Lung (tissue), 16 donors: ENCODE data around the gene PRRG1. TPM values are rescaled to one million over a fixed set of nuclear protein-coding genes. Genes with fewer than 3 reads are reported as not detected.
"Not testable (repeated sequence)": the region's sequence is repeated elsewhere in the genome, so short reads cannot be mapped to it uniquely, and the experiment has no call there.

Source experiments
- ATAC-seq: fragments of 200-7000 bp; cut with Tn5 transposase; one replicate; pipeline ENCODE4 v1.9.1; 2020; ENCODE audit warnings: moderate number of reproducible peaks; ENCODE audit not compliant: insufficient read depth, low FRiP score
- DNase-seq, 3 donors: peaks; one replicate each; pipeline ENCODE4 v3.0.0-alpha.2; 2013 to 2017
- H3K27ac ChIP-seq, 2 donors: one replicate each; pipeline ENCODE4 v1.5.1; 2013; ENCODE audit warnings: mild to moderate bottlenecking in 2 of 2, moderate library complexity in 2 of 2, control low read depth in 1 of 2, inconsistent platforms in 1 of 2, low read depth in 1 of 2, low read length in 1 of 2
- H3K27me3 ChIP-seq, 3 donors: one replicate each; pipeline ENCODE4 v1.5.1; 2013; ENCODE audit warnings: low read length in 2 of 3; ENCODE audit not compliant: control insufficient read depth in 3 of 3, insufficient read depth in 3 of 3
- H3K36me3 ChIP-seq, 4 donors: one replicate each; pipeline ENCODE4 v1.5.1; 2013; ENCODE audit warnings: low read length in 4 of 4, mild to moderate bottlenecking in 1 of 4, moderate library complexity in 1 of 4; ENCODE audit not compliant: control insufficient read depth in 4 of 4, insufficient read depth in 4 of 4
- H3K4me1 ChIP-seq, 5 donors: one replicate each; pipeline ENCODE4 v1.5.1; 2013; ENCODE audit warnings: low read length in 5 of 5, mild to moderate bottlenecking in 2 of 5, moderate library complexity in 1 of 5; ENCODE audit not compliant: control insufficient read depth in 5 of 5, insufficient read depth in 5 of 5
- H3K4me3 ChIP-seq: one replicate; pipeline ENCODE4 v1.5.1; 2013; ENCODE audit warnings: mild to moderate bottlenecking, control low read depth, moderate library complexity
- H3K9ac ChIP-seq, 2 donors: one replicate each; pipeline ENCODE4 v1.5.1; 2013; ENCODE audit warnings: low read length in 2 of 2, control low read depth in 1 of 2; ENCODE audit not compliant: insufficient read depth in 1 of 2
- H3K9me3 ChIP-seq, 4 donors: one replicate each; pipeline ENCODE4 v1.5.1; 2013; ENCODE audit warnings: low read length in 3 of 4, mild to moderate bottlenecking in 1 of 4, moderate library complexity in 1 of 4; ENCODE audit not compliant: control insufficient read depth in 4 of 4, insufficient read depth in 3 of 4
- WGBS, 2 donors: extraction: QIAGEN DNeasy Blood & Tissue Kit; methylation state at CpG; one replicate each; pipeline ENCODE4 v1.1.7; 2013; 5-methylcytosine and 5-hydroxymethylcytosine counted together
- long read RNA-seq, 5 donors: transcript quantifications; one replicate each; lab custom pipeline, GENCODE V29; 2026
- polyA plus RNA-seq, 2 donors: library from polyadenylated mRNA; stranded (reverse); fragments of 200-250 nt; gene quantifications; one replicate each; pipeline ENCODE4 v1.2.1, GENCODE V29; 2013
- total RNA-seq, 2 donors: library from RNA; depleted of rRNA in 1 of 2; stranded (reverse); fragments of >200 nt in 1 of 2; gene quantifications; one replicate each; pipeline ENCODE4 v1.2.1, GENCODE V29; 2014 to 2021
- TF ChIP-seq, protein P1 (sequence below): IDR thresholded peaks from 2 replicates; pipeline ENCODE4 v1.5.1; 2012; ENCODE audit warnings: mild to moderate bottlenecking; ENCODE audit errors: control extremely low read depth, extremely low read depth
- donor health status: control.
- donor health status: control.
- donor health status: Bipolar disorder and iron deficiency.
- donor health status: healthy.
- donor health status: DM: yes; HTN: yes; CAD: no.

Gene PRRG1
- 10 to 100 TPM in 1 of 2 donors, 1 to 10 TPM in 1; 4.7 to 15.0 TPM for total RNA-seq
- 1 to 10 TPM; 2.1 to 3.0 TPM for polyA plus RNA-seq
- long read RNA-seq, donor 1, full-length matches to known transcripts, result 1 of 1 reads
- long read RNA-seq, donor 1, partial matches to known transcripts, result 0 of 1 reads
- long read RNA-seq, donor 1, other reads (novel, unspliced or antisense), result 0 of 1 reads
- long read RNA-seq, donor 2, full-length matches to known transcripts, result 2 of 2 reads
- long read RNA-seq, donor 2, partial matches to known transcripts, result 0 of 2 reads
- long read RNA-seq, donor 2, other reads (novel, unspliced or antisense), result 0 of 2 reads
- long read RNA-seq, donor 3, partial matches to known transcripts, result 0 of 1 reads
- long read RNA-seq, donor 3, other reads (novel, unspliced or antisense), result 0 of 1 reads
- long read RNA-seq, donor 4, full-length matches to known transcripts, result 4 of 4 reads
- long read RNA-seq, donor 4, partial matches to known transcripts, result 0 of 4 reads
- long read RNA-seq, donor 4, other reads (novel, unspliced or antisense), result 0 of 4 reads
- long read RNA-seq, donor 5, full-length matches to known transcripts, result 6 of 6 reads
- long read RNA-seq, donor 5, partial matches to known transcripts, result 0 of 6 reads
- long read RNA-seq, donor 5, other reads (novel, unspliced or antisense), result 0 of 6 reads

DNA sequence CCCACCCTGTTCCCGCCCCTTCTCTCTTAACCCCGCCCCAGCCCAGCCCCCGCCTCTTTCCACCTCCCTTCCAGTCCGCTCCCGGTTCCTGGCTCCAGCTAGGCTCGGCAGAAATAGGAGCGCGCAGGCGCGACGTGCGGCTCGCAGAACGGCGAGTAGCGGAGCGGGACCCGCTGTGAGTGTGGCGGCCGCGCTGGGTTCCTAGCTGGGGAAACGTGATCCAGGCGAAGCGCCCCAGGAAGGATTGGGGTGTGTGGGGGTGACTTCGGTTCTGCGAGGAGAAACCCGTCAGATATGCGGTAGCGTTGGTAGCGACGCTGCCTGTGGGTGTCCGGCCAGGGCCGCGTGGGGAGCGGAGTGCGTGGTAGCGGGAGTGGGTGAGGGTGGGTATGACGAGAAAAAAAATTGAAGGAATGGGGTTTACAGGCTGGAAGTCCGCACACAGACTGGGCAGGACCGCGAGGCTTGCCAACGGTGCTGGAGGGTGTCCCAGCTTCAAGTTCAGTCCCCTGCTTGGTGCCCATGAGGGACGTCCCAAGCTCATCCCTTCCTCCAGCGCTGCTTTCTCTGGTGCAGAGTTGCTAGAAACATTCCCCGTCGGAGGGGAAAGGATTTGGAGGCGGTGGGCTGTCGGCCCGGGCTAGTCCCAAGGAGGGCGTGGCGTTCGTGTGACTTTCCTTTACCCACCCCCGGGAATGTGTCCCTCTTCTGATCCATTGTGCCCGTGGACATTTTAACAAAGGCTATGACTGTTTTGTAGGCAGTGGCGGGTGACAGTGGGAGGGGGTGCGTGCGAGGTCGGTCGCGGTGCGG is at the start of gene PRRG1:
TSS of gene PRRG1 (plus strand) at position 144 of the 813 bp plus-strand sequence. CDS start 56,886 bp downstream, outside the sequence.
- H3K4me3 ChIP-seq, result peak within 1 kb of the TSS; percentile 58
- H3K4me1 ChIP-seq, result peaks cover 0 to 15% (median 2%) of the 10 kb centered on the region in 5 donors
- TF ChIP-seq, protein P1, sequence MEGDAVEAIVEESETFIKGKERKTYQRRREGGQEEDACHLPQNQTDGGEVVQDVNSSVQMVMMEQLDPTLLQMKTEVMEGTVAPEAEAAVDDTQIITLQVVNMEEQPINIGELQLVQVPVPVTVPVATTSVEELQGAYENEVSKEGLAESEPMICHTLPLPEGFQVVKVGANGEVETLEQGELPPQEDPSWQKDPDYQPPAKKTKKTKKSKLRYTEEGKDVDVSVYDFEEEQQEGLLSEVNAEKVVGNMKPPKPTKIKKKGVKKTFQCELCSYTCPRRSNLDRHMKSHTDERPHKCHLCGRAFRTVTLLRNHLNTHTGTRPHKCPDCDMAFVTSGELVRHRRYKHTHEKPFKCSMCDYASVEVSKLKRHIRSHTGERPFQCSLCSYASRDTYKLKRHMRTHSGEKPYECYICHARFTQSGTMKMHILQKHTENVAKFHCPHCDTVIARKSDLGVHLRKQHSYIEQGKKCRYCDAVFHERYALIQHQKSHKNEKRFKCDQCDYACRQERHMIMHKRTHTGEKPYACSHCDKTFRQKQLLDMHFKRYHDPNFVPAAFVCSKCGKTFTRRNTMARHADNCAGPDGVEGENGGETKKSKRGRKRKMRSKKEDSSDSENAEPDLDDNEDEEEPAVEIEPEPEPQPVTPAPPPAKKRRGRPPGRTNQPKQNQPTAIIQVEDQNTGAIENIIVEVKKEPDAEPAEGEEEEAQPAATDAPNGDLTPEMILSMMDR, result no peak
- ATAC-seq, result peak; percentile 91
- H3K36me3 ChIP-seq, result no peaks in the 10 kb centered on the region
- DNase-seq, result peak; percentile 61 to 93 (median 87)
- 1 to 33% methylated on average over 47 to 61 of the region's 61 CpGs for WGBS, 2 donors
- H3K27me3 ChIP-seq, result peaks cover 0 to 4% (median 2%) of the 10 kb centered on the region in 3 donors
- H3K9ac ChIP-seq, result peak within 1 kb of the TSS; percentile 32 to 89
- H3K9me3 ChIP-seq, result no peaks in the 10 kb centered on the region
- peak within 1 kb of the TSS; percentile 73 to 79 for H3K27ac ChIP-seq

DNA sequence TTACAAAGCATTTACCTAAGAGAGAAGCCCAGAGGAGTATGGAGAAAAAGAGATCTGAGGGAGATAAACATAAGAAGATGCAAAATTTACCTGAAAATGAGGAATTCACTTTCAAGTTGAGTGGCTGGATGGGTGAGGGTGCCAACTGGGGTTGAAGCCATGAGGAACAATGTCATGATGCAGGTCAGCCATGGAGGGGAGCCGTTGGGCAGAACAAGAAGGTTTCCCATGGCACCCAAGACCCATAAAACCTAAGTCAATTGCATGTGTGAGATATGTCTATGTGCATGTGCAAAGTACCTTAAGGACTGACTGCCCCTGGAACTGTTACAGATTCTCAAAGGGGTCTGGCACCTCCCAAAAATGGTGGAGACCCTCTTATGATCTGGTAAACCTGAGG is 46.6 kb upstream of the PRRG1 start:
- WGBS, 2 donors, result 38% methylated on average over 1 of the region's 1 CpG
- DNase-seq (no peak), ATAC-seq (no peak)
- Histone ChIP-seq H3K27ac (no peak overlapping the region), H3K4me3 (no peak overlapping the region), H3K27me3 (no peaks in the 10 kb centered on the region), H3K4me1 (no peaks in the 10 kb centered on the region), H3K36me3 (no peaks in the 10 kb centered on the region), H3K9me3 (peaks cover 0 to 5% (median 0%) of the 10 kb centered on the region in 4 donors), H3K9ac (no peak overlapping the region)
- TF ChIP-seq, protein P1, result peak; percentile 12

DNA sequence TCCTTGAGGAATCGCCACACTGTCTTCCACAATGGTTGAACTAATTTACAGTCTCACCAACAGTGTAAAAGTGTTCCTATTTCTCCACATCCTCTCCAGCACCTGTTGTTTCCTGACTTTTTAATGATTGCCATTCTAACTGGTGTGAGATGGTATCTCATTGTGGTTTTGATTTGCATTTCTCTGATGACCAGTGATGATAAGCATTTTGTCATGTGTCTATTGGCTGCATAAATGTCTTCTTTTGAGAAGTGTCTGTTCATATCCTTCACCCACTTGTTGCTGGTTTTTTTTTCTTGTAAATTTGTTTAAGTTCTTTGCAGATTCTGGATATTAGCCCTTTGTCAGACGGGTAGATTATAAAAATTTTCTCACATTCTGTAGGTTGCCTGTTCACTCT is 43.9 kb upstream of the PRRG1 start:
- not testable (repeated sequence) for H3K4me1 ChIP-seq, H3K9ac ChIP-seq, ATAC-seq, H3K4me3 ChIP-seq, DNase-seq, H3K36me3 ChIP-seq, H3K27ac ChIP-seq, H3K27me3 ChIP-seq, H3K9me3 ChIP-seq
- 65 to 88% methylated on average over 1 of the region's 2 CpGs for WGBS, 2 donors
